IPS-18c (cell line): ENCODE results near the gene MAG.

Source experiments
- H3K4me3 ChIP-seq: 2 replicates; pipeline ENCODE4 v1.7.0; 2013; ENCODE audit warnings: low read depth, mild to moderate bottlenecking, low read length, moderate library complexity; ENCODE audit not compliant: insufficient read depth
- H3K9me3 ChIP-seq: one replicate; pipeline ENCODE4 v1.6.1; 2013; ENCODE audit warnings: mild to moderate bottlenecking, low read length, moderate library complexity; ENCODE audit not compliant: control insufficient read depth, insufficient read depth

Gene MAG

GRCh38 chr19:35261356-35262100 lies 30.4 kb upstream of the MAG start:
- no peak overlapping the region for H3K4me3 ChIP-seq

GRCh38 chr19:35262101-35262761 lies 29.7 kb upstream of the MAG start:
- Histone ChIP-seq H3K4me3 (no peak overlapping the region), H3K9me3 (no peaks in the 10 kb centered on the region)

More at GRCh38 chr19:35261356-35262100, 30.4 kb upstream of the MAG start:
- no peaks in the 10 kb centered on the region for H3K9me3 ChIP-seq

DNA sequence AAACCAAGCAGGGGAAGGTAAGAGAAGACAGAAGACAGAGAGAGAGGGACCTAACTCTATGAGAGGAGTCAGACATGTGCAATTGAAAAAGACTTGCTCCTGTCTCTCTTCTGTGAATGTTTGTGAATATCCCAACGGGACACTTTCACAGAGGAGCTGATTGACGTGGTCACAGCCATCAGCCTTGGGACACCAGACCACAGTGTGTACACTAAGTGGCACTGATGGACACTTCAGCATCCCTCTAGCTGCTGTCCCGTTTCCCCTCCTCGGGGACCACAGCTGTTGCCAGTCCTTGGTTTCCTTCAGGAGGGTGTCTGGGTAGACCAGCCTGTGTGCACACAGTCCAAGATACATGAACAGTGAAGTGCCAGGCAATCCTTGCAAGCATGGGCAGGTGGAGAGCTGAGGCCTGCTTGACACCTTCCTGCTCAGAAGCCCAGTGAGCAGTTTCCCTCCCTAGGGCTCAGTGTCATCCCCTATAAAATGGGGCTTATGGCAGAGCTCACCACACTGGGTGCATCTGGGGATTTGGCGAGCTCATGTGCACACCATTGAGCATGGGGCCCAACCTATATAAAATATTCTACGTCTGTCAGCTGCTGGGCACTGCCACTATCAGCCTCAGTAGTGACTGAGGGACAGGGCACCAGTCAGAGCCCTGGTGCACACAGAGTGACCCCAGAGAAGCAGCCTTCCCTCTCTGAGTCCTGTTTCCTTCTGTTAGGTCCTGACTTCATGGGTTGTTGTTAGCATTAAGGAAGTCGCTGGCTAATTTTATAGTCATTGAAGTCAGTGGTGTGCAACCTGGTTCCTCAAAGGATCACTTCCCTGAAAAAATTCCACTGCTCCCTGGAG lies 27.5 kb upstream of the MAG start:
- Histone ChIP-seq H3K4me3 (no peak overlapping the region), H3K9me3 (no peaks in the 10 kb centered on the region)

GRCh38 chr19:35265126-35265899 lies 26.6 kb upstream of the MAG start:
- Histone ChIP-seq H3K4me3 (no peak overlapping the region), H3K9me3 (no peaks in the 10 kb centered on the region)

- no peak overlapping the region for H3K4me3 ChIP-seq
- H3K9me3 ChIP-seq = no peaks in the 10 kb centered on the region
Observed at GRCh38 chr19:35265900-35266519, 26.0 kb upstream of the MAG start.

DNA sequence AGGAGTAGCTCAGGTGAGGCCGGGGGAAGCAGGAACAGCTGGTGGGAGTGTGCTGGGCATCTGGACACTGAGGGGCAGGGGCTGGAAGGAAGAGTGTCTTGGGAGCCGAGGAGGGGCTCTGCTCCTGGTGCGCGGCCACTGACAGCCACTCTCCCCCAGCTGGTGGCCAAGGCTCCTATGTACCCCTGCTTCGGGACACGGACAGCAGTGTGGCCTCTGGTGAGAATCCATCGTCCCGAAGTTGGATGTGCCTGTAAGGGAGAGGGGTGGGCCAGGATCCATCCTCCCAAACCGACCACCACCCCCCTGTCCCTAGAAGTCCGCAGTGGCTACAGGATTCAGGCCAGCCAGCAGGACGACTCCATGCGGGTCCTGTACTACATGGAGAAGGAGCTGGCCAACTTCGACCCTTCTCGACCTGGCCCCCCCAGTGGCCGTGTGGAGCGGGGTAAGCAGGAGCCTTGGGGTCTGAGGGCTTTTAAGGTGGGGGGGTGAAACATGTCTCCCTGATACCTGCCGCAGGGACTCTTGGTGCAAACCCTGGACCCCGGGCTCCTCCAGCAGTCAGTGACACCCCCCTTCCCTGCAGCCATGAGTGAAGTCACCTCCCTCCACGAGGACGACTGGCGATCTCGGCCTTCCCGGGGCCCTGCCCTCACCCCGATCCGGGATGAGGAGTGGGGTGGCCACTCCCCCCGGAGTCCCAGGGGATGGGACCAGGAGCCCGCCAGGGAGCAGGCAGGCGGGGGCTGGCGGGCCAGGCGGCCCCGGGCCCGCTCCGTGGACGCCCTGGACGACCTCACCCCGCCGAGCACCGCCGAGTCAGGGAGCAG lies 25.2 kb upstream of the MAG start:
- no peaks in the 10 kb centered on the region for H3K9me3 ChIP-seq
- peak overlapping the region; percentile 72 for H3K4me3 ChIP-seq

DNA sequence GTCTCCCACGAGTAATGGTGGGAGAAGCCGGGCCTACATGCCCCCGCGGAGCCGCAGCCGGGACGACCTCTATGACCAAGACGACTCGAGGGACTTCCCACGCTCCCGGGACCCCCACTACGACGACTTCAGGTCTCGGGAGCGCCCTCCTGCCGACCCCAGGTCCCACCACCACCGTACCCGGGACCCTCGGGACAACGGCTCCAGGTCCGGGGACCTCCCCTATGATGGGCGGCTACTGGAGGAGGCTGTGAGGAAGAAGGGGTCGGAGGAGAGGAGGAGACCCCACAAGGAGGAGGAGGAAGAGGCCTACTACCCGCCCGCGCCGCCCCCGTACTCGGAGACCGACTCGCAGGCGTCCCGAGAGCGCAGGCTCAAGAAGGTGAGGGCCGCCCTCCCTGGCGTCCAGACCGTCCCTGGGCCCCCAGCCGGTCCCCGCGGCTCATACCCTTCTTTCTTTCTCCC lies 24.6 kb upstream of the MAG start:
- no peaks in the 10 kb centered on the region for H3K9me3 ChIP-seq
- peak overlapping the region; percentile 72 for H3K4me3 ChIP-seq

GRCh38 chr19:35267818-35268535 lies 24.0 kb upstream of the MAG start:
- Histone ChIP-seq H3K9me3 (no peaks in the 10 kb centered on the region), H3K4me3 (peak overlapping the region; percentile 72)

- Histone ChIP-seq H3K9me3 (no peaks in the 10 kb centered on the region), H3K4me3 (peak within 1 kb of the TSS; percentile 72)
Observed at GRCh38 chr19:35268536-35269437, 23.2 kb upstream of the MAG start, which contains the start of gene USF2. TSS of gene USF2 (plus strand) at chr19:35268962. CDS start at chr19:35269102, 140 bp downstream.

DNA sequence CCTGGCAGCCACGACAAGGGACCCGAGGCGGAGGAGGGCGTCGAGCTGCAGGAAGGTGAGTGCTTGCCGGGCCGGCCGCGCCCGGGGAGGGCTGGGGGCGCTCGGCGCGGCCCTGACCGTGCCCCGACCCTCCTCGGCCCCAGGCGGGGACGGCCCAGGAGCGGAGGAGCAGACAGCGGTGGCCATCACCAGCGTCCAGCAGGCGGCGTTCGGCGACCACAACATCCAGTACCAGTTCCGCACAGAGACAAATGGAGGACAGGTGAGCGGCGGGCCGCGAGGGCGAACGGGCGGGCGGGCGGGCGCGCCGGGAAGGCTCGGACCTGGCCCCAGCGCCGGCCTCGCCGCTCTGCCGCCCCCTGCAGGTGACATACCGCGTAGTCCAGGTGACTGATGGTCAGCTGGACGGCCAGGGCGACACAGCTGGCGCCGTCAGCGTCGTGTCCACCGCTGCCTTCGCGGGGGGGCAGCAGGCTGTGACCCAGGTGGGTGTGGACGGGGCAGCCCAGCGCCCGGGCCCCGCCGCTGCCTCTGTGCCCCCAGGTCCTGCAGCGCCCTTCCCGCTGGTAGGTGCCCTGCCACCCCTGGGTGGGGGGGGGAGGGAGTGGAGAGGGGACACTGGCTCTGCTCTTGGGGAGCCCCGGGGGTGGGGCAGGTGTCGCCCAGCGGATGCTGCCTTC lies 22.4 kb upstream of the MAG start:
- H3K4me3 ChIP-seq = peak overlapping the region; percentile 62
- H3K9me3 ChIP-seq = no peaks in the 10 kb centered on the region

GRCh38 chr19:35270381-35270811 lies 21.6 kb upstream of the MAG start:
- no peak overlapping the region for H3K4me3 ChIP-seq
- no peaks in the 10 kb centered on the region for H3K9me3 ChIP-seq

- Histone ChIP-seq H3K4me3 (no peak overlapping the region), H3K9me3 (no peaks in the 10 kb centered on the region)
Observed at GRCh38 chr19:35271546-35271945, 20.4 kb upstream of the MAG start.

DNA sequence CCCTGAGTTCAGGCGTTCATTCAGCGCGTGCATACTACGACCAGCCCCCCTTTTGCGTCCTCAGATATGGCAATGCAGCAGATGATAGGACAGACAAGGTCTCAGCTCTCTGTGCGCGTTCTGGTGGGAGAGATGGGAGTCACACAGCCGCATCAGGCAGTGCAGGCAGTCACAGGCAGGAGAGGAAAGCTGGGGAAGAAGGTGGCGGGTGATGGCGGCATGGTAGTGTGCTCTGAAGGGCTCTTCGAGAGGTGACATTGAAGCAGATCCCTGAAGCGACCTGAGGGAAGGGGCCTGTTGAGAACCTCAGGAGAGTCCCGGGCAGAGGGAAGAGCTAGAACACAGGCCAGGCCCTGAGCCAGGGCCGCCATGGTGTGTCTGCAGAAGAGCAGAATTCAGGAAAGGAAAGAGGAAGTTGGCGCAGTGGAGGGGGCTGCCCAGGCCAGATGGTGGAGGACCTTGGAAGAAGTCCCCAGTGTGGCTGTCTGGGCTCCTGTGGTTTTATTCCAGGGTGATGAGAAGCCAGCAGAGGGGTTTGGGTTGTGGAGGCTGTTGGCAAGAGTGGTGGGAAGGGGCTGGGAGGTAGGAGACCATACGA lies 19.7 kb upstream of the MAG start:
- no peak overlapping the region for H3K4me3 ChIP-seq
- H3K9me3 ChIP-seq = no peaks in the 10 kb centered on the region
